ENCODE results near the gene AMER1.

The AMER1 gene

DNA sequence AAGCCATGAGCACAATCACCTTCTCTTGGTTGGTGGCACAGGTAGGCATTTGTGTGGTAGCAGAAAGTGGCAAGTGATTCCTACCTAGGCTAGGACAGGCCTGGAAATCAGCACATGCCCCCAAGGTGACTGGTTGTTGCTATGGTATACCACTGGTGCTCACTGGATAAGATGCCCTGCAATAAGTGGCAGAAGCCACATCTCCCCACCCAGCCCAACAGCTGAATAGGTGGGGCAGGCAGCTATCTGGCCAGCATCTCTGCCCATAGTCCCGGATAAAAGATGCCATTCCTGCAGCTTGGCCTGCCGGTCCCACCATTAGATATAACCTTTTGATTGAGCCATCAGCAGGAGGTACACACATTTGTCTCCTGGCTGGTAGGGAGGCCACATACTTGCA lies 21.1 kb downstream of the AMER1 start:
- no peak for DNase-seq (ENCODE audit: low spot score)

DNA sequence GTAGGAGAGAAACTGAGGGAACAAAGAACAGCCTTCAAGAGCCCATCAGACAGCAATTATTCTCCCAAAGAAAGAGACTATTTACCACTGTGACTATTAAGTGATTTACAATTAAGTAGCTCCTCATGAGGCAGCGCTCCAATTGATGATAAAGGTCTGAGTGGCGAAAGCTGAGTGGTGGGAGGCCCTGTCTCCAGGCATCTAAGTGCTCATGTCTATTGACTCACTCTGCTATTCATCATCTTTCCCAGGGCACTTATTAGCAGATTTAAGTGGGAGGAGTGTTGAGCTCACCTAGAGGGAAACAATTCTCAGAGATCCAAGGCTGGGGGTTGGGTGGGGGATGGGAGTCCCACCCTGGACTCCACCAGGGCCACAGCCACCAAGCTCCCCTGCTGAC lies 23.3 kb downstream of the AMER1 start:
- no peak for DNase-seq (ENCODE audit: low spot score)

DNA sequence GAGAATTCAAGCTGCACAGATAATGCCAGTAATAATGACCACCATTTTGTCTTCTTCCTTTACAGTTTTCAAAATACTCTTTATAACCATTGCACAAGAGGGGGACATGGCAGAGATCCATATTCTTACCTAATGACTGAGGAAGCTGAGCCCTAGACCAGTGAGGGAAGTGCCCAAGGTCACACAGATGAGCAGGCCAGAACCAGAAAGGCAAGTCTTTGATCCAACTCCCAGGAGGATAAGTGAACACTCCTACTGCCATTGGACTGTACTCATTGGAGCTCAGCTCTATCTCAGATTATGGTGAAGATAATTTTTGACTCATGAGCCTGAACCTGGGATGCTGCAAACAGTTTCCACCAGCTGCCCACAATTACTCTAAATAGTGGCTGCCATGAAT lies 28.6 kb downstream of the AMER1 start:
- DNase-seq (ENCODE audit: low spot score): no peak

DNA sequence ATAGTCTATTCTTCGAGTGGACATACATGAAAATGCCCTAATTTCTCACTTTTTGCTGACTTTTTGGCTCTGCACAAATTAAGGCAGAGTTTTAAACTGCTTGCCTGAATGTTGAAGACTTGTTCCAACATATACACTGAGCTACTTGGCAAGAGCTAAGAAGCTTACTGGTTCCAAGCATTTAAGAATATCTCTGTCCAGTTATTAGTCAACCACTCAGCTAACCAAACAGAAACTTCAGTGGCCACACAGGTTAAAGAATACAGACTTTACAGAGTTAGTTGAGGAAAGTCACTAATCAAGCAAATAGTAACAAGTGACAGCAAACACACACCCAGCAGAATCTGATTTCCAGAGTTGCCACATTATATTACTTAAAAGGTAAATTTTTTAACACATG lies 35.5 kb downstream of the AMER1 start:
- DNase-seq (ENCODE audit: low spot score): no peak

DNA sequence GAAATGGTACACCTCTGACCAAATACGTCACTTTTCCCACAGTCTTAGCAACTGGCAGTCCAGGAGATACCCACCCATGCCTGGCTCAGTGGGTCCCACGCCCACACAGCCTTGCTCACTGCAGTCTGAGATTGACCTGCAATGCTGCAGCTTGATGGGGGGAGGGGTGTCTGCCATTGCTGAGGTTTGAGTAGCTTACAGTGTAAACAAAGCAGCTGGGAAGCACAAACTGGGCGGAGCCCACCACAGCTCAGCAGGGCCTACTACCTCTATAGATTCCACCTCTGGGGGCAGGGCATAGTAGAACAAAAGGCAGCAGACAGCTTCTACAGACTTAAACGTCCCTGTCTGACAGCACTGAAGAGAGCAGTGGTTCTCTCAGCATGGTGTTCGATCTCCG lies 52.7 kb downstream of the AMER1 start:
- DNase-seq (ENCODE audit: low spot score): no peak

DNA sequence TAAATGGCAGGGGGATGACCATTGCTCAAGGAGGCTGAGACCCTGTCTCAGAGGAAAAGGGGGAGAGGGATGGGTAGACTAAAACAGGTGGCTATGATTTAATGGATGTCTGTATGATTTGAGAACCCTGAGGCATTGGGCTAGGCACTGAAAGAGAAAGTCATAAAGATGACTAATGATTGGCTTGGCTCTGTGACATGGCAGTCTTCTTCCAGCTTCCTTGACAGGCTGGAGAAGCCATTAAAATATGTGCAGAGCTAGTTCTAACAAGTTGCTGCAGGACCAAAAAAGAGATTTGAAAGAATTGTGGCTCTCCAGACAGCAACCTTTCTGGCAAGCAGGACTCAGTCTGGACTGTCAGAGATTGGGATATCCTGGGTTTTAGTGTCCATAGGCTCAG lies 53.6 kb downstream of the AMER1 start:
- no peak for DNase-seq (ENCODE audit: low spot score)

DNA sequence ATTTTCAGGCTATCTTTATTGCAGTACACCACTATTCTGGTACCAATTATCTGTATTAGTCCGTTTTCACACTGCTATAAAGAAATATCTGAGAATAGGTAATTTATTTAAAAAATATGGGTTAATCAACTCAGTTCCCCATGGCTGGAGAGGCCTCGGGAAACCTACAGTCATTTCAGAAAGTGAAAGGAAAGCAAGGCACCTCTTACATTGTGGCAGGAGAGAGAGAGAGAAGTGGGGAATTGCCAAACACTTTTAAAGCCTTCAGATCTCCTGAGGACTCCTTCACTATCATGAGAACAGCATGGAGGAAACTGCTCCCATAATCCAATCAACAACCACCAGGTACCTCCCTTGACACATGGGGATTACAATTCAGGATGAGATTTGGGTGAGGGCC lies 54.7 kb downstream of the AMER1 start:
- no peak for DNase-seq (ENCODE audit: low spot score)

All from activated CD4-positive, alpha-beta T cell treated with anti-CD3 and anti-CD28 coated beads, Interleukin-2, Interleukin-4, amounts not matched to agents 100 ng/mL and 50 ng/mL, durations not matched to agents 16 hours and 8 hours (primary cell).